Nephron (organoid): ENCODE measurements around the gene TDRD5.

ENCODE experiments used
- H3K27ac Mint-ChIP-seq, 3 experiments: 2 replicates each; pipeline ENCODE4 v1.8.0; 2020; ENCODE audit warnings: mixed read lengths in 3 of 3, mild to moderate bottlenecking in 2 of 3, moderate library complexity in 1 of 3
- H3K27me3 Mint-ChIP-seq: 2 replicates; pipeline ENCODE4 v1.8.0; 2021; ENCODE audit warnings: low read depth, mild to moderate bottlenecking, moderate library complexity, mixed read lengths
- H3K36me3 Mint-ChIP-seq: 2 replicates; pipeline ENCODE4 v1.8.0; 2020; ENCODE audit warnings: low read depth, mixed read lengths
- H3K4me1 Mint-ChIP-seq: 2 replicates; pipeline ENCODE4 v1.8.0; 2020; ENCODE audit warnings: mixed read lengths
- H3K4me3 Mint-ChIP-seq, 3 experiments: 2 replicates each; pipeline ENCODE4 v1.8.0; 2020; ENCODE audit warnings: mild to moderate bottlenecking in 3 of 3, mixed read lengths in 3 of 3, moderate library complexity in 2 of 3
- H3K9me3 Mint-ChIP-seq: 2 replicates; pipeline ENCODE4 v1.8.0; 2020; ENCODE audit warnings: mixed read lengths
- CTCF ChIP-seq, 3 experiments: fragments of 200-600 bp; sonication (generic); IDR thresholded peaks; one replicate each; pipeline ENCODE4 v1.5.0; 2021; ENCODE audit warnings: antibody characterized with exemption in 3 of 3; ENCODE audit not compliant: unreplicated experiment in 3 of 3

The TDRD5 gene

DNA sequence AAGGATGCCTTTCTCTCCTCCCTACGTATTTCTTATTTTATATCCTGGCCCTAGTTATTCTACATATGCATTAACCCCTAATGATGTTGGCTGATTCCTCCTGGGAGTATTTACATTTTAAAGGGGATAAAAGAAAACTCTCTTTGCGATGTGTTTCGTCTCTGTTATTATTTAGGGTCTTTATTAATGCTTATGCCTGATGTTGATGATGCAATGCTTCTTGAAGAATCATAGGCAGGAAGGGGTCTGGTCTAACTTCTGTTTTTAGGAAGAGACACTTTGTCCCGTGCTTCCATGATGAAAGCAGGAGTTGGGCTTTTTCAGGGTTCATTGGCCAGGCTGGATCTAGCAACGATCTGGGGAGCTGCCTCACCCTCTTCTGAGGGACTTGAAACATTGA, 15.1 kb upstream of the TDRD5 start:
- peaks cover 24% of the 10 kb centered on the region for H3K36me3 Mint-ChIP-seq
- peaks cover 5% of the 10 kb centered on the region for H3K9me3 Mint-ChIP-seq
- TF ChIP-seq CTCF (IDR thresholded peaks at IDR 0.05; ENCODE audit: unreplicated experiment in 3 of 3): no peak
- H3K4me3 Mint-ChIP-seq: peak overlapping the region; percentile 66 to 76 (median 71)
- H3K4me1 Mint-ChIP-seq: peaks cover 21% of the 10 kb centered on the region
- peak overlapping the region; percentile 59 to 92 (median 67) for H3K27ac Mint-ChIP-seq
- H3K27me3 Mint-ChIP-seq: peaks cover 51% of the 10 kb centered on the region

DNA sequence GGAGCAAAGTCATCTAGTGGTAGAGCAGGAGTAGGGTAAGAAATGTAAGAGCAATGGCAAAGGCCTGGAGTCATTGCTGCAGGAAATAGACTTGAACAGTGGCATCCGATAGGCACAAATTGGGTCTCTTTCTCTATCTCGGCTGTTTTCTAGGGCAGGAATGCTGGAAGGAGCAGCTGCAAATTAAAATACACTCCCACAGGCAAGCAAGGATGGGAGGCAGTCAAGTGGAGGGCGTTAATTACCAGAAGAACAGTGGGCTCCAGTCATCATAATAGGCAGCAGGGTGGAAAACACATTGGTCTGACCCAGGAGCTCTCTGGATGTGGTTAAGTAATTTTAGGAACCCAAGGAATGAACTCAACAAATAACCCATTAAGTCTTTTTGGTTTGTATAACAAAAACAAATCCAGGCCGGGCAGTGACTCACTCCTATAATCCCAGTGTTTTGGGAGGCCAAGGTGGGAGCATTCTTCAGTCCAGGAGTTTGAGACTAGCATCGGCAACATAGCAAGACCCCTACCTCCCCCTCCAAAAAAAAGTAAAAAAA, 7.8 kb upstream of the TDRD5 start:
- H3K4me1 Mint-ChIP-seq: peaks cover 12% of the 10 kb centered on the region
- peak overlapping the region; percentile 6 to 92 (median 84) for H3K27ac Mint-ChIP-seq
- H3K4me3 Mint-ChIP-seq: peak overlapping the region in 2 of 3 experiments; percentile 5 to 35
- no peaks in the 10 kb centered on the region for H3K9me3 Mint-ChIP-seq
- TF ChIP-seq CTCF (IDR thresholded peaks at IDR 0.05; ENCODE audit: unreplicated experiment in 3 of 3): no peak
- H3K36me3 Mint-ChIP-seq: peaks cover 3% of the 10 kb centered on the region
- H3K27me3 Mint-ChIP-seq: peaks cover 16% of the 10 kb centered on the region

DNA sequence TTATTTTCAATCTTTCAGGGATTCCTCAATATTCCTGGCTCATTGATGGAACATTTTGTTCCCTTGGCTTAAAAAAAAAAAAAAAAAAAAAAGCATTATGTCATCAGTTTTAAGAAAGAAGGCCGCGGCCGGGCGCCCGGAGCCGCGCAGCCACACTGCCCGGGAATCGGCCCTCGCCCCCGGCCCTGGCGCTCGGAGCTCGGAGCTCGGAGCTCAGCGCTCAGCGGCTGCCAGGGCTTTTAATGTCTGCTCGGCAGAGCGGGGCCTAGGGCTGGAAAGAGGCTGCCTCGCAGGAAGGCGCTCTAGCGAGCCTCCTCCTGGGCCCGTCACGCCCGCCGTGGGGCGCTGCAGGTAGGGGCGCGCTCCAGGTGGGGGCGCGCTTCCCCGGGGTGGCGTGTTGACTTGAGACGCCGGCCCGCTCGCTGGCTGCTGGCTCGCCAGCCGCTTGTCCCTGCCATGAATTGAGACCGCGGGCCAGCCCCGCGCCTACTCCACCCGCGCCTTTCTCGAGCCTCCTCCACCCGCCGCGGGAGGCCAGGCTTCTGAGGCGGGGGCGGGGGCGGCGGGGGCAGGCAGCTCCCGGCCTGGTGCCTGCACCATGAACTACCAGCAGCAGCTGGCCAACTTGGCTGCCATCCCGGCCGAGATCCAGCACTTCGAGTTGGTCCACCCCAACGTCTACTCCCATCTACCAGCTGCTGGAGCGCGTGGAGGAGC, 5.4 kb upstream of the TDRD5 start:
- peaks cover 12% of the 10 kb centered on the region for H3K4me1 Mint-ChIP-seq
- H3K36me3 Mint-ChIP-seq: peaks cover 3% of the 10 kb centered on the region
- H3K9me3 Mint-ChIP-seq: no peaks in the 10 kb centered on the region
- peaks cover 16% of the 10 kb centered on the region for H3K27me3 Mint-ChIP-seq
- peak; percentile 52 to 70 (median 53) for TF ChIP-seq CTCF (IDR thresholded peaks at IDR 0.05; ENCODE audit: unreplicated experiment in 3 of 3)
- H3K4me3 Mint-ChIP-seq: peak overlapping the region; percentile 55 to 67 (median 58)
- H3K27ac Mint-ChIP-seq: peak overlapping the region in 2 of 3 experiments; percentile 40 to 81

DNA sequence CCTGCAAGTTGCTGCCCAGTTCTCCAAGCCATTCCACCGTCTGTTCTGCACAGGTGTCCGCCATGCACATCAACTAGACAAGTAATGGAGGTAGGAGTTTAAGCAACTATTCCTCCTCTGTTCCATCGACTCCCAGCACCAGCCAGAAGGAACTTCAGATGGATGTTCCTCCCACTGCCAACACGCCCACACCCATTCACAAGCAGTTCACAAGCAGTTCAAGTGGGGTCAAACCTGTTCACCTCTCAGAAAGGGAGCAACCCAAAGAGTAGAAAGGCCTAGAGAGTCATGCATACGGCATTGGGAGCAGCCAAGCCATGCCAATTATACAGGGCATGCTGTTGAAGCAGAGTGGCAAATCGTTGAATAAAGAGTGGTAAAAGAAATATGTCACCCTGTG, 4.3 kb upstream of the TDRD5 start:
- H3K36me3 Mint-ChIP-seq: peaks cover 3% of the 10 kb centered on the region
- H3K4me1 Mint-ChIP-seq: peaks cover 12% of the 10 kb centered on the region
- H3K27me3 Mint-ChIP-seq: peaks cover 16% of the 10 kb centered on the region
- no peak overlapping the region for H3K27ac Mint-ChIP-seq
- H3K9me3 Mint-ChIP-seq: no peaks in the 10 kb centered on the region
- H3K4me3 Mint-ChIP-seq: peak overlapping the region in 1 of 3 experiments; percentile 23
- TF ChIP-seq CTCF (IDR thresholded peaks at IDR 0.05; ENCODE audit: unreplicated experiment in 3 of 3): no peak

DNA sequence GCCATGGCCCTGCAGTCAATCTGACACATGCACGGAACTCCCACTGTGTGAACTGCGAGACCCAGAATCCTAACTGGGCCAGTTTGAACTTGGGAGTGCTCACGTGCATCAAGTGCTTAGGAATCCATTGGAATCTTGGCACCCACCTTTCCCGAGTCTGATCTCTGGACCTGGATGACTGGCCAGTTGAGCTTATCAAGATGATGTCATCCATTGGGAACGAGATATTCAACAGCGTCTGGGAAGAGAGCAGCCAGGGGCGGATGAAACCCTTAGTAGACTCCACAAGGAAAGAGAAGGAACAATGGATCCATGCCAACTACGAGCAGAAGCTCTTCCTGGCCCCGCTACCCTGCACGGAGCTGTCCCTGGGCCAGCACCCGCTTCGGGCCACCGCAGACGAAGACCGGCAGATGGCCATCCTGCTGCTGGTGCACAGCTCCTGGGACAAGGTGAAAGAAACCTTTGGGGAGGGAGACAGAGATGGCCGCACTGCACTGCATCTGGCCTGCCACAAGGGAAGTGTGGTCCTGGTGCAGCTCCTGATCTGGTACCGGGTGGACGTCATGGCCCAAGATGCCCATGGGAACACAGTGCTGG, 3.1 kb upstream of the TDRD5 start:
- TF ChIP-seq CTCF (IDR thresholded peaks at IDR 0.05; ENCODE audit: unreplicated experiment in 3 of 3): no peak
- no peaks in the 10 kb centered on the region for H3K9me3 Mint-ChIP-seq
- no peak overlapping the region for H3K27ac Mint-ChIP-seq
- H3K27me3 Mint-ChIP-seq: peaks cover 22% of the 10 kb centered on the region
- H3K4me1 Mint-ChIP-seq: peaks cover 10% of the 10 kb centered on the region
- H3K4me3 Mint-ChIP-seq: no peak overlapping the region
- H3K36me3 Mint-ChIP-seq: peaks cover 3% of the 10 kb centered on the region
